Ascending aorta (tissue), 2 donors: ENCODE results near the gene LAYN. TPM values are rescaled to one million over a fixed set of nuclear protein-coding genes. Genes with fewer than 3 reads are reported as not detected.

ENCODE experiments used
- DNase-seq, 2 donors: peaks; one replicate each; pipeline ENCODE4 v3.0.0-alpha.2; 2019; ENCODE audit warnings: low spot score in 2 of 2
- H3K27ac ChIP-seq, 2 donors: fragments of 200-600 bp; sonication (generic); one replicate each; pipeline ENCODE4 v1.5.1; 2016 to 2017; ENCODE audit warnings: mild to moderate bottlenecking in 1 of 2
- H3K27me3 ChIP-seq: fragments of 200-600 bp; sonication (generic); one replicate; pipeline ENCODE4 v1.5.1; 2017
- H3K36me3 ChIP-seq, 2 donors: fragments of 200-600 bp; sonication (generic); one replicate each; pipeline ENCODE4 v1.5.1; 2016
- H3K4me1 ChIP-seq, 2 donors: fragments of 200-600 bp; sonication (generic); one replicate each; pipeline ENCODE4 v1.5.1; 2016 to 2017; ENCODE audit warnings: mild to moderate bottlenecking in 1 of 2
- H3K4me3 ChIP-seq, 2 donors: fragments of 200-600 bp; sonication (generic); one replicate each; pipeline ENCODE4 v1.5.1; 2016 to 2017; ENCODE audit warnings: mild to moderate bottlenecking in 1 of 2
- H3K9me3 ChIP-seq, 2 donors: fragments of 200-600 bp; sonication (generic); one replicate each; pipeline ENCODE4 v1.5.1; 2016
- intact Hi-C: fragments of 100-400 bp; cut with DNase I; formaldehyde crosslinking; loops from one replicate; pipeline ENCODE4 v1.15.1; 2023
- total RNA-seq: library from RNA; depleted of rRNA; stranded (reverse); fragments of >200 nt; gene quantifications from one replicate; pipeline ENCODE4 v1.1.0, GENCODE V29; 2016
- TF ChIP-seq, protein P1 (sequence below), 3 experiments: fragments of 200-600 bp in 2 of 3; fragments of 450-650 bp in 1 of 3; sonication (generic) in 2 of 3; IDR thresholded peaks; one replicate each; pipeline ENCODE4 v1.5.1; 2016 to 2019; ENCODE audit warnings: antibody characterized with exemption in 3 of 3, mild to moderate bottlenecking in 1 of 3, moderate library complexity in 1 of 3

LAYN gene
- total RNA-seq, 1 donor from 2014 or later: 27.2 TPM

GRCh38 chr11:111525456-111525855, 15.1 kb upstream of the LAYN start:
- Histone ChIP-seq H3K4me1 (no peaks in the 10 kb centered on the region), H3K9me3 (no peaks in the 10 kb centered on the region), H3K27me3 (no peaks in the 10 kb centered on the region), H3K27ac (no peak overlapping the region), H3K36me3 (no peaks in the 10 kb centered on the region), H3K4me3 (no peak overlapping the region)
- intact Hi-C loops: no loop called here
- TF ChIP-seq, protein P1, sequence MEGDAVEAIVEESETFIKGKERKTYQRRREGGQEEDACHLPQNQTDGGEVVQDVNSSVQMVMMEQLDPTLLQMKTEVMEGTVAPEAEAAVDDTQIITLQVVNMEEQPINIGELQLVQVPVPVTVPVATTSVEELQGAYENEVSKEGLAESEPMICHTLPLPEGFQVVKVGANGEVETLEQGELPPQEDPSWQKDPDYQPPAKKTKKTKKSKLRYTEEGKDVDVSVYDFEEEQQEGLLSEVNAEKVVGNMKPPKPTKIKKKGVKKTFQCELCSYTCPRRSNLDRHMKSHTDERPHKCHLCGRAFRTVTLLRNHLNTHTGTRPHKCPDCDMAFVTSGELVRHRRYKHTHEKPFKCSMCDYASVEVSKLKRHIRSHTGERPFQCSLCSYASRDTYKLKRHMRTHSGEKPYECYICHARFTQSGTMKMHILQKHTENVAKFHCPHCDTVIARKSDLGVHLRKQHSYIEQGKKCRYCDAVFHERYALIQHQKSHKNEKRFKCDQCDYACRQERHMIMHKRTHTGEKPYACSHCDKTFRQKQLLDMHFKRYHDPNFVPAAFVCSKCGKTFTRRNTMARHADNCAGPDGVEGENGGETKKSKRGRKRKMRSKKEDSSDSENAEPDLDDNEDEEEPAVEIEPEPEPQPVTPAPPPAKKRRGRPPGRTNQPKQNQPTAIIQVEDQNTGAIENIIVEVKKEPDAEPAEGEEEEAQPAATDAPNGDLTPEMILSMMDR (IDR thresholded peaks at IDR 0.05): no peak
- DNase-seq: no peak

GRCh38 chr11:111526501-111526900, 14.0 kb upstream of the LAYN start:
- Histone ChIP-seq H3K4me1 (no peaks in the 10 kb centered on the region), H3K36me3 (no peaks in the 10 kb centered on the region), H3K4me3 (no peak overlapping the region), H3K27me3 (no peaks in the 10 kb centered on the region), H3K27ac (no peak overlapping the region), H3K9me3 (no peaks in the 10 kb centered on the region)
- intact Hi-C loops: no loop called here
- TF ChIP-seq, protein P1 (IDR thresholded peaks at IDR 0.05): no peak
- DNase-seq: no peak

GRCh38 chr11:111527279-111527678, 13.2 kb upstream of the LAYN start:
- no peaks in the 10 kb centered on the region for H3K27me3 ChIP-seq
- no peaks in the 10 kb centered on the region for H3K4me1 ChIP-seq
- H3K36me3 ChIP-seq: no peaks in the 10 kb centered on the region
- intact Hi-C loops: no loop called here
- no peak for DNase-seq
- H3K9me3 ChIP-seq: no peaks in the 10 kb centered on the region
- H3K27ac ChIP-seq: no peak overlapping the region
- no peak overlapping the region for H3K4me3 ChIP-seq
- TF ChIP-seq, protein P1 (IDR thresholded peaks at IDR 0.05): no peak

DNA sequence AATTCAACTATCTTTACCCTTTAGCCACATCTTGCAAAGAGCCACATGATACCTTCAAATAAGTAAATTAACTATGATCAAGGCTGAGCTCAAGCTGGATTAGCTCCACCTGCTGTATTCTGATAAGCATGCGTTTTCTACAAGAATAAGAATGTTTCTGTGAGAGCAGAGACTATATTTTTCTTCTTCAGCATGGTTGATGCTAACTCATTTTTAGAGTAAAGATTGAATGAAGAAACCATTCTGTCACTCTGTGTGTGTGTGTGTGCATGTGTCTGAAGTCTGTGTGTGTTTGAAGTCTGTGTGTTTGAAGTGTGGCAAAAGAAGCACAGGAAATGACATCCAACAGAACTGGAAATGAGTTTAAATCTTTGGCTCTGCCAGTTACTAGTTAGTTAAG, 12.0 kb upstream of the LAYN start:
- Histone ChIP-seq H3K4me3 (no peak overlapping the region), H3K9me3 (no peaks in the 10 kb centered on the region), H3K27me3 (no peaks in the 10 kb centered on the region), H3K27ac (no peak overlapping the region), H3K36me3 (no peaks in the 10 kb centered on the region), H3K4me1 (no peaks in the 10 kb centered on the region)
- TF ChIP-seq, protein P1 (IDR thresholded peaks at IDR 0.05): no peak
- intact Hi-C loops: no loop called here
- DNase-seq: no peak

DNA sequence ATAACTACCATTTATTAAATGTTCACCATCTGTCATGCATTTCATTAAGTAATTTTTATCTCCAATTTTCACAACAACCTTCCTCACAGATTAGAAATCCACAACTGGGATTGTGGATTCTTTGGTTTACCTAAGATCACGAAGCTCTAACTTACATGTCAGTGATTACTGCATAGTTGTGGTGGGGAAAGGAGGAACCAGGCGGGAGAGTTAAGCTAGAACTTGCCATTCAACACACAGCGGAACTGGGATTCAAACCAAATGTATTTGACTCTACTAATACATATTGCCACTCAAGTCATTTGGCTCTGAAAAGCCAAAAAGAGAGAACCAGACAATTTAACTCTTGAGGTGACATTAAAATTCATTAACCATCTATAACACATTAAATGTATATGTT, 10.4 kb upstream of the LAYN start:
- Histone ChIP-seq H3K36me3 (no peaks in the 10 kb centered on the region), H3K27me3 (no peaks in the 10 kb centered on the region), H3K9me3 (no peaks in the 10 kb centered on the region), H3K27ac (no peak overlapping the region), H3K4me3 (no peak overlapping the region), H3K4me1 (no peaks in the 10 kb centered on the region)
- no peak for DNase-seq
- intact Hi-C loops: no loop called here
- TF ChIP-seq, protein P1 (IDR thresholded peaks at IDR 0.05): no peak

DNA sequence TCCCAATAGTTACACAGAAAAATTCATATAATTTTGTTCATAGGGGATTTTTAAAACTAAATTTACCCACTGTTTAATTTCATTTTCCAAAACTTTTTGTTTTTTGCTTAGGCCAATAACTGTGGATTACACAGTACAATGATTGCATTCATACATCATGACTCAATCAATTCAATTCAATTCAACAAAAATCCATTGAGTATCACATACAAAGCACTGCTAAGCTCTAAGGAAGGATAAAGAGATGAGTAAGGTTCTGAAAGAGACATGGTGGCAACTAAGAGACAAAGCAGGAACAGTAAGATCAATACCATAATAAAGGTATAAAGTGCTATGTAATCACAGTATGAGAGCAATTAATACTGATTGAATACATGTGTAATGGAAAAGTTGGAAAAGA, 9.4 kb upstream of the LAYN start:
- no peak overlapping the region for H3K4me3 ChIP-seq
- no peak for DNase-seq
- no peaks in the 10 kb centered on the region for H3K36me3 ChIP-seq
- no peaks in the 10 kb centered on the region for H3K4me1 ChIP-seq
- no peak overlapping the region for H3K27ac ChIP-seq
- H3K9me3 ChIP-seq: no peaks in the 10 kb centered on the region
- intact Hi-C loops: no loop called here
- TF ChIP-seq, protein P1 (IDR thresholded peaks at IDR 0.05): no peak
- H3K27me3 ChIP-seq: no peaks in the 10 kb centered on the region
